ENCODE data around the gene BZW2.

DNA sequence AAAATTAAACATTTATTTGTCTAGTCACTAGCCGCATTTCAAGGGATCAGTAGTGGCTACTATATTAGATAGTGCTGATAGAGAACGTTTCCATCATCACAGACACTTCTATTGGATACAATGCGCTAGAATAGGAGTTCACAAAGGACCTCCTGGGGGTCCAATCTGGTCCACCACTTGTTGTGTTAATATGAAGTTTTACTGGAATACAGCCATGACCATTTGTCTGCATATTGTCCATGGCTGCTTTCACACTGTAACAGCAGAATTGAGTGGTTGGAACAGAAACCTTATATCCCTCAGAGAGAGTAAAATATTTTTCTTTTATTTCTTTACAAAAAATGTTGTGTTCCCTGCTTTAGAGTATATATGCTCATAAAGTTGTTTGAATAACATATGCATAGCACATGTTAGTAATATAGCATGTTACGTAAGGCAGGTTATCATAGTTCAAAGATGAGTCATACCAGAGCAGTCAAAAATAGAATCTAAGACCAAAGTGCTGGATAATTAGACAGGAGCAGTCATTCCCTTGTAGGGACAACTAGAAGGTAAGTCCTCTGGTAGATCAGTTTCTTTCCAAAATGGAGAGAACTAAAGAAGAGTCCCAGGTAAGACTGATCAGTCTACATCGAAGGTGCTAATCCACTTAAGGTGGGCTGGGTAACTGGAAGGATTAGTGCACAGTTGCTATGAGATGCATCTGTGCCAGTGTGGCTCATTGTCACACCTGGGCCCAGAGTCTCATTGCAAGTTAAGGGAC, 14.9 kb downstream of the BZW2 start:
- TF ChIP-seq EP300 (IDR thresholded peaks at IDR 0.05; ENCODE audit: low read depth in 2 of 2, low read length in 2 of 2) (peak in 1 of 2 experiments; percentile 34; a peak in 1 of 4 replicates), EP300 (CRISPR knock-in tag; IDR thresholded peaks at IDR 0.05; ENCODE audit: borderline replicate concordance) (no peak), POLR2A (IDR thresholded peaks at IDR 0.05; ENCODE audit: insufficient read depth in 1 of 2, low read depth in 2 of 2, low read length in 2 of 2) (no peak), THAP11 (CRISPR knock-in tag; IDR thresholded peaks at IDR 0.05) (0 out of 2 replicates have a peak, but pooled peaks have one; percentile 15), KDM1A (CRISPR knock-in tag; IDR thresholded peaks at IDR 0.05) (no peak), GLI4 (CRISPR knock-in tag; IDR thresholded peaks at IDR 0.05; ENCODE audit: borderline replicate concordance) (no peak), FOXM1 (CRISPR knock-in tag; IDR thresholded peaks at IDR 0.05) (no peak), FOSL1 (CRISPR knock-in tag; IDR thresholded peaks at IDR 0.05; ENCODE audit: borderline replicate concordance) (peak; percentile 94)
- TF ChIP-seq, protein P1, sequence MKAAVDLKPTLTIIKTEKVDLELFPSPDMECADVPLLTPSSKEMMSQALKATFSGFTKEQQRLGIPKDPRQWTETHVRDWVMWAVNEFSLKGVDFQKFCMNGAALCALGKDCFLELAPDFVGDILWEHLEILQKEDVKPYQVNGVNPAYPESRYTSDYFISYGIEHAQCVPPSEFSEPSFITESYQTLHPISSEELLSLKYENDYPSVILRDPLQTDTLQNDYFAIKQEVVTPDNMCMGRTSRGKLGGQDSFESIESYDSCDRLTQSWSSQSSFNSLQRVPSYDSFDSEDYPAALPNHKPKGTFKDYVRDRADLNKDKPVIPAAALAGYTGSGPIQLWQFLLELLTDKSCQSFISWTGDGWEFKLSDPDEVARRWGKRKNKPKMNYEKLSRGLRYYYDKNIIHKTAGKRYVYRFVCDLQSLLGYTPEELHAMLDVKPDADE (CRISPR knock-in tag; IDR thresholded peaks at IDR 0.05): no peak
- TF ChIP-seq, protein P2, sequence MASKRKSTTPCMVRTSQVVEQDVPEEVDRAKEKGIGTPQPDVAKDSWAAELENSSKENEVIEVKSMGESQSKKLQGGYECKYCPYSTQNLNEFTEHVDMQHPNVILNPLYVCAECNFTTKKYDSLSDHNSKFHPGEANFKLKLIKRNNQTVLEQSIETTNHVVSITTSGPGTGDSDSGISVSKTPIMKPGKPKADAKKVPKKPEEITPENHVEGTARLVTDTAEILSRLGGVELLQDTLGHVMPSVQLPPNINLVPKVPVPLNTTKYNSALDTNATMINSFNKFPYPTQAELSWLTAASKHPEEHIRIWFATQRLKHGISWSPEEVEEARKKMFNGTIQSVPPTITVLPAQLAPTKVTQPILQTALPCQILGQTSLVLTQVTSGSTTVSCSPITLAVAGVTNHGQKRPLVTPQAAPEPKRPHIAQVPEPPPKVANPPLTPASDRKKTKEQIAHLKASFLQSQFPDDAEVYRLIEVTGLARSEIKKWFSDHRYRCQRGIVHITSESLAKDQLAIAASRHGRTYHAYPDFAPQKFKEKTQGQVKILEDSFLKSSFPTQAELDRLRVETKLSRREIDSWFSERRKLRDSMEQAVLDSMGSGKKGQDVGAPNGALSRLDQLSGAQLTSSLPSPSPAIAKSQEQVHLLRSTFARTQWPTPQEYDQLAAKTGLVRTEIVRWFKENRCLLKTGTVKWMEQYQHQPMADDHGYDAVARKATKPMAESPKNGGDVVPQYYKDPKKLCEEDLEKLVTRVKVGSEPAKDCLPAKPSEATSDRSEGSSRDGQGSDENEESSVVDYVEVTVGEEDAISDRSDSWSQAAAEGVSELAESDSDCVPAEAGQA (IDR thresholded peaks at IDR 0.05; ENCODE audit: low read depth): no peak
- TF ChIP-seq, protein P2 (CRISPR knock-in tag; IDR thresholded peaks at IDR 0.05; ENCODE audit: borderline replicate concordance): no peak
